Sciatic nerve (tissue), 2 donors: ENCODE measurements around the gene KLHDC3. TPM values are rescaled to one million over a fixed set of nuclear protein-coding genes. Genes with fewer than 3 reads are reported as not detected.
"Not testable (repeated sequence)": the region's sequence is repeated elsewhere in the genome, so short reads cannot be mapped to it uniquely, and the experiment has no call there.

ENCODE experiments used
- ATAC-seq: fragments of 200-7000 bp; cut with Tn5 transposase; one replicate; pipeline ENCODE4 v1.9.1; 2020; ENCODE audit warnings: mild to moderate bottlenecking, moderate library complexity
- DNase-seq: peaks from one replicate; pipeline ENCODE4 v3.0.0-alpha.2; 2020; ENCODE audit warnings: low spot score
- intact Hi-C: fragments of 100-400 bp; cut with DNase I; formaldehyde crosslinking; loops from one replicate; pipeline ENCODE4 v1.14.2; 2022
- total RNA-seq: library from RNA; stranded (reverse); fragmentation: NEBNext Ultra II Directional; extraction: Animal tissue kit (Norgen Biotek cat#: 25700); gene quantifications from one replicate; pipeline ENCODE4 v1.2.1, GENCODE V29; 2021
- donor health status: DM: no; HTN: no; CAD: no.
- donor health status: DM: no; HTN: no; CAD: no.

KLHDC3 gene
- total RNA-seq, 1 donor from 2014 or later, result 53.4 TPM

DNA sequence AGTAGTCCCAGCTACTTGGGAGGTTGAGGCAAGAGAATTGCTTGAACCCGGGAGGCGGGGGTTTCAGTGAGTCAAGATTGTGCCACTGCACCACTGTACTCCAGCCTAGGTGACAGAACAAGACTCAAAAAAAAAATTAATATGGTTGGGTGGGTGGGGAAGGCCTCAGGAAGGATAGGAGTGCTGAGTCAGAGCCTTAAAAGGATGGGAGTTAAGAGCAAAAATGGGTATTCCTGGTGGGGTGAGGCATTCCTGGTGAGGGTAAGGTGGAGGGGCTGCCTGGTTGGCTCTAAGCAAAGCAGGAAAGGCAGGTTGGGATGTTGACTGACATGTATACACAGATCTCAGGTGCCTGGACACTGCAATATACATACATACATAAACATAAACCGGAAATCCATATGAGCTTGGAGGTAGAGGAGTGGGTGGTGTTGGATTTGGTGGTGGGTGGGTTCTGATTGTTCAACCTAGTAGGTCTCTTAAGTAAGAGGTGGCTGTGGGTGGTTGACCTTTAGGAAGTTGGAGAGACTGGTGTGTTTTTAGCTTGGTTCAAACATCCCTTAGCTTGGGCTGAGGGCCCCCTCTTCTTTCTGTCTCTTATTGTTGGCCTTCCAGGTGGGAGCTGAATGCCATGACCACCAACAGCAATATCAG is 6.1 kb downstream of the KLHDC3 start:
- intact Hi-C loops, result loop anchor here (5.0 kb wide), 1 partner anchor 233 kb away; no protein-coding TSS in a partner anchor
- DNase-seq (no peak), ATAC-seq (no peak)

- no peak for DNase-seq
- ATAC-seq, result peak; percentile 40
- intact Hi-C loops, result loop anchor here (5.0 kb wide), 1 partner anchor 234 kb away; no protein-coding TSS in a partner anchor
Measured at GRCh38 chr6:43020847-43021246, 6.8 kb downstream of the KLHDC3 start.

DNA sequence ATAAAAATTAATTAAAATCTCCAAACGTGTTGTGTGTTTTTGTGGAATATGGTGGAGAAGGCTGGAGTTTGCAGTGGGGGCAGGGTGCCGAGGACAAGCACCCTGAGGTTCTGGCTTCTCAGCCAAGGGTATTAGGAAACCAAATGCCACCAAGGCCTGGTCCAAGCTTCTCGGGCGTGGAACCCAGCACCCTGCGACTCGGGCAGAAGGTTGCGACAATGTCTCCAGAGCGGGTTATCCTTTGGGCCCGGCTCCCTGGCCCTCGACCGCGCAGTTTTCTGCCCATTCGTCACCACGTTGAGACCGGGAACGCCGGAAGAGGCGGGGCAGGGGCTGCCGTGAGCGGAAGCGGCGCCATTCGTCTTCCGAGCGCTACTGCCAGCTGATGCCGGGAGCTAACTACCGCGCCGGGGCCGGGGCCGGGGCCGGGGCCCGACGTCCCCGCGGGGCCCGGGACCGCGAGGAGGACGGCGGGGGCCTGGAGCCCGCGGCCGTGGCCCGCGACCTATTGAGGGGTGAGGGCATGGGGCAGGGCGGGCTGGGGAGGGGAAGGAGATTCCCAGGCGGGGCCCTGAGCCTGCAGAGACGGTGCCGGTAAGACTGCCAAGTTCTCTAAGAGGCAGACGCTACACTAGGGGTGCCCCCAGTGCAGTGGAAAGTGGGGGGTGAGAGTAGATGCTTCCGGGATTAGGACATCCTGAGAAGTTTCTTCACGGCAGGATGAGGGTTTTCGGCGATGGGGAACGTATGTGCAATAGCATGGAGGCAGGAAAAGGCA is 7.4 kb downstream of the KLHDC3 start, which contains the start of gene RRP36:
Gene RRP36, plus strand, starts transcription at position 354 of the 778 bp plus-strand sequence. Its CDS starts 32 bp downstream, at position 386.
- intact Hi-C loops, result loop anchor here (5.0 kb wide), 1 partner anchor 234 kb away; no protein-coding TSS in a partner anchor
- peak; percentile 91 for ATAC-seq
- DNase-seq, result peak; percentile 87

- intact Hi-C loops, result loop anchor here (5.0 kb wide), 1 partner anchor 237 kb away; no protein-coding TSS in a partner anchor
- no peak for ATAC-seq
- DNase-seq, result no peak
Measured at GRCh38 chr6:43024436-43024835, 10.4 kb downstream of the KLHDC3 start.

- DNase-seq, result no peak
- intact Hi-C loops, result no loop called here
- no peak for ATAC-seq
Measured at GRCh38 chr6:43026365-43026764, 12.3 kb downstream of the KLHDC3 start.

DNA sequence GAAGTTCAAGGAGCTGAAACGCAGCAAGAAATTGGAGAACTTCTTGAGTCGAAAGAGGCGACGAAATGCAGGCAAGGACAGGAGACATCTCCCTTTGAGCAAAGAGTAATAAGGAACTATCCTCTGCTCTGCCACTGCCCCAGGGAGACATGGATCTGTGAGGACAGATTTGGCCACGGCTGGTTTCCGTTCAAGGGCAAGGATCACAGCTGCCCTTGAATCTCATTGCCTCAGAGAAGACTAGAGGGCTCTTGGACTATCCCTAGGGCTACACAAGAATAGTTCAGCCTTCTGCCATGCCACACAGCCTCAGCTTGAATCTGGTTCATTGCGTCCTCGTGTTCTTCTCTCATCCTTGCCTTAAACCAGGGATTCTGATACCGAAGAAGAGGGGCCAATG is 15.1 kb downstream of the KLHDC3 start:
- intact Hi-C loops, result no loop called here
- DNase-seq (no peak), ATAC-seq (no peak)

- intact Hi-C loops, result no loop called here
- no peak for DNase-seq
- no peak for ATAC-seq
Measured at GRCh38 chr6:43032326-43032725, 18.3 kb downstream of the KLHDC3 start.

GRCh38 chr6:43033496-43034189 is 19.6 kb downstream of the KLHDC3 start:
- intact Hi-C loops, result no loop called here
- no peak for DNase-seq
- no peak for ATAC-seq

DNA sequence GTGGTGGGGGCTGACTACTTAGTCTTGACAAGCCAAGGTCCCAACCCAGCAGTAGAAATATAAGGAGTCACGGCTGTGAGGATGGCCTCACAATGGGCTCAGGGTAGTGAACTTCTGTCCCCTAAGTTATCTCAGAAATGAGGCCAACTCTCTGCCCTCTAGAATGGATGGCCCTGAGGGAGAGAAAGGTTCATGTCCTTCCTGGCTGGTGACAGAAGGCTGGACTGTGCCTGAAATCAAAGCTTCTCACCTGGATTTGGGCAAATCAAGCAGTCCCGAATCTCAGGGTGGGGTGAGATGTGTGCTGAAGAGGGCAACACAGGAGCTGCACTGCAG is 20.1 kb downstream of the KLHDC3 start:
- DNase-seq (no peak), ATAC-seq (no peak)
- intact Hi-C loops, result no loop called here

DNA sequence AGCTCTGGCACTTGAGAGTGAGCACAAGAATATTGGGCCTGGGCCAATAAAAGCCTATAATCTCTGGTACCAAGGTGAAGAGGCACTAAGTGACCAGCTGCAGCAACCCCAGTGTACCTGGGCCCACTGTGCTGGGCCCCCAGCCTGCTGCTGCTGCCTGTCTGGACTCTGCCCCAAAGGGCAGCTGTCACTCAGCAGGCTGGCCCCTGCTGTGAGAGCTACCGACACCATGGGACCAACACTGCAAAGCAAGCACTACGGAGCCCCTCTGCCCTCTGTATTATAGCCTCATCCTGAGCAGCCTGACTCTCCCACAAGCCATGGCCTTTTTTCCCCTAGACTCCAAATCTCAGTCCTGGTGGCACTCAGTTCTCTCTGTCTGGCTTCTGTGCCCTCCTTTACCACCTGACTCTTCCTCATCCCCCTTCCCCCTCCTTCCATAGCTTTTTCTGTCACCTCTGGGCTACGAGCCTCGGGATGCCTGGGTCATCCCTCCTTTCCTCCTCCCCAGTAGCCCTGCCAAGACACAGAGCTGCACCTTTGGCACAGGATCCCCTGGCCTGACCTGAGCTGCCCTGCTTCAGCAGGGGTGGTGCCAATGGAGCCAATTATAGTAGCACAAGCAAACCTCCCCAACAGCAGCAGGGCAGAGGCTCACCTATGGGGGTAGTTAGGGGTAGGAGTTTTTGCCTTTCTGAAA is 21.6 kb downstream of the KLHDC3 start:
- DNase-seq, result no peak
- ATAC-seq, result no peak

GRCh38 chr6:43036712-43037111 is 22.7 kb downstream of the KLHDC3 start:
- DNase-seq, result no peak
- intact Hi-C loops, result no loop called here
- ATAC-seq, result no peak

More for the DNA sequence above, 21.6 kb downstream of the KLHDC3 start:
- intact Hi-C loops, result no loop called here

GRCh38 chr6:43037197-43037596 is 23.1 kb downstream of the KLHDC3 start:
- intact Hi-C loops, result no loop called here
- ATAC-seq (no peak), DNase-seq (no peak)

DNA sequence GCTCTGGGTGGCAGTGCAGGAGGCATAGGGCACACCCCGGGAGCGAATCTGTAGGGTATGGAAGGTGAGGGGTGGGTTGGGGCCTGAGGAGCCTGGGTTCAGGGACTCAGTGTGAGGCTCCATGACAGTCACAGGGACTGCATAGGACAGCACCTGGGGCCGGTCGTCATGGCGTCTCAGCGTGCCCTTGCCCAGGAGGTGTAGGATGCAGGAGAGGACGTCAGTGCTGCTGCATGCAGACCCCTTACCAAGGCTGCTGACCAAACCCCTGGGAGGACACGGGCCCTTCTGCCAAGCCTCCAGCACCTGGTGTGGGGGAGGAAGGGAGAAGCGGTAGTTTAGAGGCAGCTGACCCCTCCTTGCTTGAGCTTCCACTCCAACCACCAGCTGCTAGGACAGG is 23.7 kb downstream of the KLHDC3 start:
- intact Hi-C loops, result no loop called here
- ATAC-seq (no peak), DNase-seq (no peak)

DNA sequence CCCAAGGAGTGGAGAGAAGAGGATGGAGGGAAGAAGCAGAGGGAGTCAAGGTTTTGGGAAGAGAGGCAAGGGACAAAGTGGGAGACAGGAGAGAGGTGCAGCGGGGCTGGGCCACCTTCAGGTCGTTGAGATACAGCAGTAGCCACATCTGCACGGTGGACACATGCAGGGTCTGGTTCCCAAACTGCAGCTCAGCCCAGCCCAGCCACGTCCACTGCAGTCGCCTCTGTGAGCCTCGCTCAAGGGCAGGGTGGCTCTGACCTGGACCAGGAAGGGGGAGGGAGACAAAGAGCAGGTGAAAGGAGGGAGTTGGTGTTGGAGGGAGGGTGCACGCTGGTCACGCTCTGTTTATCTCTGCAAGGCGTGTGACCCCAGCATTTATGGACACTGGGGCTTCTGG is 24.7 kb downstream of the KLHDC3 start:
- intact Hi-C loops, result no loop called here
- no peak for DNase-seq
- ATAC-seq, result no peak

GRCh38 chr6:43040542-43041257 is 26.7 kb downstream of the KLHDC3 start:
- intact Hi-C loops, result no loop called here
- no peak for DNase-seq
- no peak for ATAC-seq

DNA sequence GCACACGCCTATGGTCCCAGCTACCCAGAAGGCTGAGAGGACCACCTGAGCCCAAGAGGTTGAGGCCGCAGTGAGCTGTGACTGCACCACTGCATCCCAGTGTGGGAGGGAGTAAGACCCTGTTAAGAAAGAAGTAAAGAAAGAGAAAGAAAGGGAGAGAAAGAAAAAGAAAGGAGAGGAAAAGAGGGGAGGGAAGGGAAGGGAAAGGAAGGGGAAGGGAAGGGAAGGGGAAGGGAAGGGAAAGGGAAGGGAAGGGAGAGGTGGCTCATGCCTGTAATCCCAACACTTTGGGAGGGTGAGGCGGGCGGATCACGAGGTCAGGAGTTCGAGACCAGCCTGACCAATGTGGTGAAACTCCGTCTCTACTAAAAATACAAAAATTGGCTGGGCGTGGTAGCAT is 27.4 kb downstream of the KLHDC3 start:
- intact Hi-C loops, ATAC-seq, DNase-seq: not testable (repeated sequence)

DNA sequence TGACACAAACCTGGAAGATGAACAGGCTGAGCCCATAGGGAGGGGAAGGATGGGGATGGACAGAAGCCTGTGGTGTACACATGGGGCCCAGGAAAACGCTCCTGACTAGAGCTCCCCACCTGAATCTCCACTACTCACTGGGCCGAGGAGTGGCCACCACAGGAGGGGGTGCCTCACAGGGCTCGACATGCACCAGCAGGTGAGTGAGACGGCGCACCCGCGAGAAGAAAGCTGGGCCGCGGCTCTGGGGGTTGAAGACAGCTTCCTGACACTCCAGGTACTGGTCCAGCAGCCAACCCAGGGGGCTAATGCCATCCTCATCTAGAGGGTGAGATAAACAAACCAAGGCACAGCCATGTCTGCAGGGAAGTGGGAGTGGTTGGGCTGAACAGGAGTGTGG is 29.3 kb downstream of the KLHDC3 start:
- ATAC-seq, result no peak
- no peak for DNase-seq

DNA sequence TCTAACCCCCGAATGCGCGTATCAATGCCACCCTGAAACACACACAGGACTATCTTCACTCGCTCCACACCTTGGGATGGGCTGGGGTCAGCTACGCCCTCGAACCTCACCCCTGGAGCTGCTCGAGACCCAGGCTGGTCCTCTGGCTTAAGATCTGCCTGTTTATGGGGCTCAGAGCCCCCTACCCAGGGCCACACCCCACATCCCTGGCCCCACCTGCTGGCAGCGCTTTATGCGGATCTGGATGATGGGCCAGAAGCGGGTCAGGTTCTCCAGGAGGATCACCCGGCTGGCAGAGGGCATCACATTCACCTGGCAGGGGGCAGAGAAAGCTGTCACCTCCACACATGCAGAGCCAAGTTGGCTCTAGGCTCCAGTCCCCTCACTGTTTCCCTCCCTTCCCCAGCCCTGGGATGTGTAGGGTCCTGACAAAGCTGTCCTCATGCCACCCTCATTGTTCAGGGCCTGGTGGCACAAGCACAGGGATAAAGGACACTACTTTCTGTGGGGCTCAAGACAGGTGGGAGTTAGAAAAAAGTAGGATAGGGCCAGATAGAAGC is 31.4 kb downstream of the KLHDC3 start:
- no peak for DNase-seq
- intact Hi-C loops, result no loop called here
- ATAC-seq, result no peak

More for the DNA sequence above, 29.3 kb downstream of the KLHDC3 start:
- intact Hi-C loops, result no loop called here
